Measurements from ENCODE around the gene MT1G. TPM values are rescaled to one million over a fixed set of nuclear protein-coding genes. Genes with fewer than 3 reads are reported as not detected.
"Not testable (repeated sequence)": the region's sequence is repeated elsewhere in the genome, so short reads cannot be mapped to it uniquely, and the experiment has no call there.

Gene MT1G
- total RNA-seq, 1 experiment from 2014 or later: 20.3 TPM

DNA sequence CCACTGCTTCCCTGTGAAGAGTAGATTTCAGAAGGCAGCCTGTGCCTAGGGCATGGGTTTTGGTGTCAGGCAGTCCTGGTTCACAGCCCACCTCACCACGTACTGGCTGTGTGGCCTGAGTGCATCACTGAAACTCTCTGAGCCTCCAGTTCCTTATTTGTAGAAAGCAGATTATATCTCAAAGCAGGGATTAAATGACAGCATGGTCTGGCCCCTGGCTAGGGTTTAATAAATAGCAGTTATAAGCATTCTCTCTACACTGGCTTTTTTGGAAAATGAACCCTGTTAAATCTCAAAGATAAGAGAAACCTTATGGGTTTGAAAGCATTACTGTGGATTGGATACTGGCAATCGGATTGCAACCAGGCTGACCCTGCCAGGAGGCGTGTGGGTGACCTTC, 38.3 kb downstream of the MT1G start:
- DNase-seq: no peak
- Histone ChIP-seq H3K4me3 (ENCODE audit: insufficient read depth, low read depth, low read length) (no peak overlapping the region), H3K27me3 (ENCODE audit: control insufficient read depth, insufficient read depth, low read length) (peaks cover 95% of the 10 kb centered on the region)

DNA sequence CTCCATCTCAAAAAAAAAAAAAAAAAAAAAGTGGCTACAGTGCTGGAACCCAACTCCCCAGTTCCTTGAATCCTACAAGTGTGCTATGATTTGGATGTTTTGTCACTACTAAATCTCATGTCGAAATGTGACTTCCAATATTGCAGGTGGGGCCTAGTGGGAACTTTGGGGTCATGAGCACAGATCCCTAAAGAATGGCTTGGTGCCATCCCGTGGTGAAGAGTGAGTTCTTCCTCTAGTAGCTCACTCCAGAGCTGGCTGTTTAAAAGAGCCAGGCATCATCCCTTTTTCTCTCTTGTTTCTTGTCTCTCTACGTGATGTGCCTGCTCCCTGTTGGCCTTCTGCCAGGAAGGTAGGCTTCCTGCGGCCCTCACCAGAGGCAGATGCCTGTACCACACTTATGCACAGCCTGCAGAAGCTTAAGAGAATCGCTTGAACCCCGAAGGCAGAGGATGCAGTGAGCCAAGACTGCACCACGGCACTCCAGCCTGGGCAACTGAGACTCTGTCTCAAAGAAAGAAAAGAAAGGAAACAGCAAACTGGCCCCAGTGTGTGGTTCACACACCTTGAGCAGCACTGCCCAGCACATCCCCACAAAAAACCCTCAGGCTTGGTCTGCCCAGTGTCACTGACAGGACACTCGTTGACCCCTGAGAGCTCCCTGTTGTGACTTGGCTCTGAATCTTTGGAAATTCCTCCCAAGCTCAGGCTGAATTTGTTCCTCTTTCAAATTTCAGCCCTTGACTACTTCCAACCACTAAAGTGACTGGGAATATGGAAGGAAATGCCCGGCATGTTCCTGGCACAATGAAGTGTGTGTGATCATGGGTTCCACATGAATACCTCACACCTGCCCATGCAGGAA, 39.1 kb downstream of the MT1G start:
- no peaks in the 10 kb centered on the region for H3K36me3 ChIP-seq (replicated peaks; ENCODE audit: control insufficient read depth, insufficient read depth, low read length)
- no peak overlapping the region for H3K4me3 ChIP-seq (ENCODE audit: insufficient read depth, low read depth, low read length)
- DNase-seq: no peak
- peaks cover 94% of the 10 kb centered on the region for H3K27me3 ChIP-seq (ENCODE audit: control insufficient read depth, insufficient read depth, low read length)

More for the DNA sequence above, 38.3 kb downstream of the MT1G start:
- no peaks in the 10 kb centered on the region for H3K36me3 ChIP-seq (replicated peaks; ENCODE audit: control insufficient read depth, insufficient read depth, low read length)

DNA sequence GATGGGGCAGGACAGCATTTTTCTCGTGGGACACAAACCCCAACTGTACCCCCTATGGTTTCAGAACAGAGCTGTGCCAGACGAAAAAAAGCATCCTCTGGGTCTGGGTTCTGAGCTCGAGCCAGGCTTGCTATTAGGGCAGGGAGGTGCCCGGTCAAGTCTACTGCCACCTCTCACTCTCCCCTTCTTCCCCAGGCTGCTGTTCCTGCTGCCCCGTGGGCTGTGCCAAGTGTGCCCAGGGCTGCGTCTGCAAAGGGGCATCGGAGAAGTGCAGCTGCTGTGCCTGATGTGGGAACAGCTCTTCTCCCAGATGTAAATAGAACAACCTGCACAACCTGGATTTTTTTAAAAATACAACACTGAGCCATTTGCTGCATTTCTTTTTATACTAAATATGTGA, 41.2 kb downstream of the MT1G start:
- H3K27me3 ChIP-seq (ENCODE audit: control insufficient read depth, insufficient read depth, low read length): peaks cover 83% of the 10 kb centered on the region
- no peak overlapping the region for H3K4me3 ChIP-seq (ENCODE audit: insufficient read depth, low read depth, low read length)
- DNase-seq: no peak
- no peaks in the 10 kb centered on the region for H3K36me3 ChIP-seq (replicated peaks; ENCODE audit: control insufficient read depth, insufficient read depth, low read length)

DNA sequence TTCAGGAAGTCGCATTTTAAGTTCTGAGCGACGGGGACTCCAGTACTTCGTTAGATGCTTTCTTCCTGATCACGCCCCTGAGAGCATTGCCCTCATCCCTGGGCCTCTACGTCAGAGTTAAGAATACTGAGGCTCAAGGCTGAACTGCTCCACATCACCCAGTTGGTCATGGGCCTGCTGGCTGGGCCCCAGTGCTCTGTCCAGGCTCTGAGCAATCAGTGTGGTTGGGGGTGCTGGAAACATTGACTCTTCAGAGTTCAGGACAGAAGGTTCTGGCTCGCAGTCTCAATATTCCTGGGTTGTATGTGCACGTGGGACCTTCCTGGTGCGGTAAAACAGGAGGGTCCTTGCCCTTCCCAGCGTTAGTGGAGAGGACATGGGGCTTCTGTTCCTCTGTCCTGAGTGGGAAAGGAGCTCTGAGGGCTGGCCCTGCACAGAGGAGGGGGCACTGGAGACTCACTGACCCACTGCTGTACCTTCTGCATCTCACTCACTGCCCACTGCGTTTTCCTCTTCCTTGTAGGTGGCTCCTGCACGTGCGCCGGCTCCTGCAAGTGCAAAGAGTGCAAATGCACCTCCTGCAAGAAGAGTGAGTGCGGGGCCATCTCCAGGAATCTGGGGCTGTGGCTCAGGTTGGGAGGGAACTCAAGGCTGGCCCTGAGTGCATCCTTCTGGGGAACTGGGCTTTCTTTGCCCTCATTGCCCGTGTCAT, 41.8 kb downstream of the MT1G start:
- peaks cover 77% of the 10 kb centered on the region for H3K27me3 ChIP-seq (ENCODE audit: control insufficient read depth, insufficient read depth, low read length)

DNA sequence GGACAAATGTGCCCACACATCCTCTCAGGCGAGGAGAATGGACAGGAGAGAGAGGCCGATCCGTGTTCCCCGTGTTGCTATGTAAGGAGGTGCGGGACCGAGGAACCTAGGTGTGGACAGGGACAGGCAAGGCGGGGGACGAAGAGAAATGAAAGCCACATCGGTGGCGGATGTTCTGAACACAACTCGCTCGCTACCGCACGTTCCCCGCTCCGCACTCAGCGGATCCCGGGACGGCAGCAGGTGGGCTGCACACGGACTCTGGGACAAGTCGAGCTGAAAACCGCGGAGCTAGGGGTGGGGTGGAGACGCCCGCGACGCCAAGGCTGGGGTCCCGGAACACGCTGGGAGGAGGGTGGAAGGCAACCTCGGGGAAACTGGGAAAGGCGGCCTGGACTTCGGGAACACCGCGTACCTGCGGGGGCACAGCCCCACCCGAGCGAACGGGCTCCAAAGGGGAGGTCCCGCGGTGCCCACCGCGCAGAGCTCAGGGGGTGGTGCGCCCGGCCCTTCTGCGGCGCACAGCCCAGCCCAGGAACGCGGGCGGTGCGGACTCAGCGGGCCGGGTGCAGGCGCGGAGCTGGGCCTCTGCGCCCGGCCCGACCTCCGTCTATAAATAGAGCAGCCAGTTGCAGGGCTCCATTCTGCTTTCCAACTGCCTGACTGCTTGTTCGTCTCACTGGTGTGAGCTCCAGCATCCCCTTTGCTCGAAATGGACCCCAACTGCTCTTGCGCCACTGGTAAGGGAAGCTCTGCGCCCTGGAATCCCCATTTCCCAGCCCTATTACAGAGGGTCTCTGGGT, 42.5 kb downstream of the MT1G start, which contains the start of gene MT1E:
Gene MT1E (plus strand): TSS at position 642 of the 803 bp plus-strand sequence. CDS start 71 bp downstream, at position 713.
- H3K27me3 ChIP-seq (ENCODE audit: control insufficient read depth, insufficient read depth, low read length): peaks cover 70% of the 10 kb centered on the region

More for the DNA sequence above, 41.8 kb downstream of the MT1G start:
- Histone ChIP-seq H3K36me3 (replicated peaks; ENCODE audit: control insufficient read depth, insufficient read depth, low read length) (no peaks in the 10 kb centered on the region), H3K4me3 (ENCODE audit: insufficient read depth, low read depth, low read length) (peak overlapping the region; percentile 48)
- no peak for DNase-seq

DNA sequence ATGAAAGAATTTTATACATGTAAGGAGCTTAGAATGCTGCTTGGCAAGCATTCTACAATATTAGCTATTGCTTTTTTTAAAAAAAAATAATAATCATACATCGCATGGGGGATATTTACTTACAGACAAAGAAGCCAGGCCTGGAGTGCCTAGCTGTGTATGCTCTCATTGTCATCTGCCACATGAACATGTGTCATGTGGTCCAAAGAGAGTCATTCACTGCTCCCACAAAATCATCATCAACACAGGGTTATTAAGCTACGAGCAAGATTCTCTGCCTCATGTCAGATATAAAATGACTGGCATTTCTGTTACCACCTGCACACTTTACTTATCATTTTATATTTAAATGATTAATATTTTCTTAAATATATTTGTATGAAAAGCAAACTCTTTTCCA, 44.2 kb downstream of the MT1G start:
- DNase-seq: no peak
- H3K27me3 ChIP-seq (ENCODE audit: control insufficient read depth, insufficient read depth, low read length): peaks cover 67% of the 10 kb centered on the region
- no peak overlapping the region for H3K4me3 ChIP-seq (ENCODE audit: insufficient read depth, low read depth, low read length)
- no peaks in the 10 kb centered on the region for H3K36me3 ChIP-seq (replicated peaks; ENCODE audit: control insufficient read depth, insufficient read depth, low read length)

More for the DNA sequence above, 42.5 kb downstream of the MT1G start, which contains the start of gene MT1E:
- Histone ChIP-seq H3K4me3 (ENCODE audit: insufficient read depth, low read depth, low read length) (peak within 1 kb of the TSS; percentile 48), H3K36me3 (replicated peaks; ENCODE audit: control insufficient read depth, insufficient read depth, low read length) (no peaks in the 10 kb centered on the region)
- DNase-seq: peak; percentile 85

DNA sequence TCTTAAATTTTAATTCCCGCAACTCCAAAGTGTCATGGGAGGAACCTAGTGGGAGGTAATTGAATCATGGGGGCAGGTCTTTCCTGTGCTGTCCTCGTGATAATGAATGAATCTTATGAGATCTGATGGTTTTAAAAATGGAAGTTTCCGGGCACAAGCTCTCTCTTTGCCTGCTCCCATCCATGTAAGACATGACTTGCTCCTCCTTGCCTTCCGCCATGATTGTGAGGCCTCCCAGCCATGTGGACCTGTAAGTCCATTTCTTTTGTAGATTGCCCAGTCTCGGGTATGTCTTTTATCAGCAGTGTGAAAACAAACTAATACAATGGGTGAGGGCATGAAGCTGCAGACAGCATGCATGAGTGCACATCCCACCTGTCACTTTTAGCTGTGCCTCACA, 44.7 kb downstream of the MT1G start:
- DNase-seq: not testable (repeated sequence)

DNA sequence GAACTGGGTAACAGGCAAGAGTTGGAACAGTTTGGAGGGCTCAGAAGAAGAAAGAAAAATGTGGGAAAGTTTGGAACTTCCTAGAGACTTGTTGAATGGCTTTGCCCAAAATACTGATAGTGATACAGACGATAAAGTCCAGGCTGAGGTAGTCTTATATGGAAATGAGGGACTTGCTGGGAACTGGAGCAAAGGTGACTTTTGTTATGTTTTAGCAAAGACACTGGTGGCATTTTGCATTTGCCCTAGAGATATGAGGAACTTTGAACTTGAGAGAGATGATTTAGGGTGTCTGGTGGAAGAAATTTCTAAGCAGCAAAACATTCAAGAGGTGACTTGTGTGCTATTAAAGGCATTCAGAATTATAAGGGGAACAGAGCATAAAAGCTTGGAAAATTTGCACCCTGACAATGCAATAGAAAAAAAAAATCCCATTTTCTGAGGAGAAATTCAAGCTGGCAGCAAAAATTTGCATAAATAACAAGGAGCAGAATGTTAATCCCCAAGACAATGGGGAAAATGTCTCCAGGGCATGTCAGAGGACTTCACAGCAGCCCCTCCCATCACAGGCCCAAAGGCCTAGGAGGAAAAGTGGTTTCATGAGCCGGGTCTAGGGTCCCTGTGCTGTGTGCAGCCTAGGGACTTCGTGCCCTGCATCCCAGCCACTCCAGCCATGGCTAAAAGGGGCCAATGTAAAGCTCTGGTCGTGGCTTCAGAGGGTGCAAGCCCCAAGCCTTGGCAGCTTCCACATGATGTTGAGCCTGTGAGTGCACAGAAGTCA, 46.0 kb downstream of the MT1G start:
- H3K36me3 ChIP-seq (replicated peaks; ENCODE audit: control insufficient read depth, insufficient read depth, low read length): not testable (repeated sequence)
- H3K27me3 ChIP-seq (ENCODE audit: control insufficient read depth, insufficient read depth, low read length): peaks cover 72% of the 10 kb centered on the region

More for the DNA sequence above, 44.7 kb downstream of the MT1G start:
- not testable (repeated sequence) for H3K4me3 ChIP-seq (ENCODE audit: insufficient read depth, low read depth, low read length); H3K36me3 ChIP-seq (replicated peaks; ENCODE audit: control insufficient read depth, insufficient read depth, low read length)
- H3K27me3 ChIP-seq (ENCODE audit: control insufficient read depth, insufficient read depth, low read length): peaks cover 67% of the 10 kb centered on the region

DNA sequence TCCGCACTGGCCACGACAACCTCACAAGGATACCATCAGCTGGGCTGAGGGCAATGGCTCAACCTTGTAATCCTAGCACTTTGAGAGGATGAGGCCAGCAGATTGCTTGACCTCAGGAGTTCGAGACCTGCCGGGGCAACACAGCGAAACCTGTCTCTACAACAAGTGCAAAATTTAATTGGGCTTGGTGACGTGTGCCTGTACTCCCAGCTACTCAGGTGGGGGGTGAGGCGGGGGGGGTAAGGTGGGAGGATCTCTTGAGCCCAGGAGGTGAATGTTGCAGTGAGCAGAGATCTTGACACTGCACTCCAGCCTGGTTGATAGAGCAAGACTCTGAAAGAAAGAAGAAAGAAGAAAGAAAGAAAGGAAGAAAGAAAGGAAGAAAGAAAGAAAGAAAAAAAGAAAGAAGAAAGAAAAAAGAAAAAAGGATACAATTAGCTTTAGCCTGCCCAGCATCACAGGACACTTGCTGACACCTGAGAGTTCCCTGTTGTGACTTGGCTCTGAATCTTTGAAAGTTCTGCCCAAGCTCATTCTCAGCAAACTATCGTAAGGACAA, 47.4 kb downstream of the MT1G start:
- Histone ChIP-seq H3K36me3 (replicated peaks; ENCODE audit: control insufficient read depth, insufficient read depth, low read length) (no peaks in the 10 kb centered on the region), H3K4me3 (ENCODE audit: insufficient read depth, low read depth, low read length) (no peak overlapping the region), H3K27me3 (ENCODE audit: control insufficient read depth, insufficient read depth, low read length) (peaks cover 67% of the 10 kb centered on the region)
- no peak for DNase-seq

More for the DNA sequence above, 46.0 kb downstream of the MT1G start:
- H3K4me3 ChIP-seq (ENCODE audit: insufficient read depth, low read depth, low read length); DNase-seq: not testable (repeated sequence)

DNA sequence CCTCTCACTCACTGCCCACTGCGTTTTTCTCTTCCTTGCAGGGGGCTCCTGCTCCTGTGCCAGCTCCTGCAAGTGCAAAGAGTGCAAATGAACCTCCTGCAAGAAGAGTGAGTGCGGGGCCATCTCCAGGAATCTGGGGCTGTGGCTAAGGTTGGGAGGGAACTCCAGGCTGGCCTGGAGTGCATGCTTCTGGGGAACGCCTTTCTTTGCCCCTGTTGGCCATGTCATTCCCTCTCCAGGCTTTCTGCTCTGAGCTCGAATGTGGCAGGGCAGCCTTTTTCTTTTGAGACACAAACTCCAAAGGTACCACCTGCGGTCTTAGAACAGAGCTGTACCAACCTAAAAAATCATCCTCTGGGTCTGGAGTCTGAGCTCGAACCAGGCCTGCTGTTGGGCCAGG, 49.7 kb downstream of the MT1G start:
- H3K4me3 ChIP-seq (ENCODE audit: insufficient read depth, low read depth, low read length): no peak overlapping the region
- H3K36me3 ChIP-seq (replicated peaks; ENCODE audit: control insufficient read depth, insufficient read depth, low read length): no peaks in the 10 kb centered on the region
- H3K27me3 ChIP-seq (ENCODE audit: control insufficient read depth, insufficient read depth, low read length): peaks cover 54% of the 10 kb centered on the region
- no peak for DNase-seq

DNA sequence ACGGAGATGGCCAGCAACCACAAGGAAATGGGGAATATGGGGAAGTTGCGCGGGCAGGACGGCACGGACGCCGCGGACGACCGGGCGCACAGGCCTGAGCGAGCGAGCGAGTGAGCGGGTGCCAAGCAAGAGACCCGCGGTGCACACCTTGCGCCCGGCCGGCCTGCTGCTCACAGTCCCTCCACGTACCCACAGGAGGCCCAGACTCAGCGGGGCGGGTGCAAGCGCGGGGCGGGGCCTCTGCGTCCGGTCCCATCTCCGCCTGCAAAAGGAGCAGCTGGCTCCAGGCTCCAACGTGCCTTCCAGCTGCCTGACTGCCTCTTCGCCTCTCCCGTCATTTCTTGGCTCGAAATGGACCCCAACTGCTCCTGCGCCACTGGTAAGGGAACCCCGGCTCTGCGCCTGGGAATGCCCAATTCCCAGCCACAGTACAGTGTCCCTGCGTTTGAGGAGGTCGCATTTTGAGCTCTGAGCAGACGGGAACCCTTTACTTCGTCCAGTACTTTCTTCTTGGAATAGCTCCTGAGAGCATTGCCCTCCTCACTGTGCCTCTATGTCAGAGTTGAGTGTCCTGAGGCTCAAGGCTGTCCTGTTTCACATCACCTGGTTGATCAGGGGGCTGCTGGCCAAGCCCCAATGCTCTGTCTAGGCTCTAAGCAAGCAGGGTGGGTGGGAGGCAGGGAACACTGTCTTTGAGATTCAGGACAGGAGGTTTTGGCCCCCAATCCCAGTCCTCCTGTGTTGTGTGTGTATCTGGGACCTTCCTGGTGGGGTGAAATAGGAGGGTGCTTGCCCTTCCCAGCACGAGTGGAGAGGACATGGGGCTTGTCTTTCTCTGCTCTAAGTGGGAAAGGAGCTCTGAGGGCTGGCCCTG, 50.4 kb downstream of the MT1G start:
- DNase-seq: peak; percentile 74
- H3K4me3 ChIP-seq (ENCODE audit: insufficient read depth, low read depth, low read length): peak overlapping the region; percentile 53
- peaks cover 50% of the 10 kb centered on the region for H3K27me3 ChIP-seq (ENCODE audit: control insufficient read depth, insufficient read depth, low read length)
- H3K36me3 ChIP-seq (replicated peaks; ENCODE audit: control insufficient read depth, insufficient read depth, low read length): no peaks in the 10 kb centered on the region

Data from H7 (cell line).